ENCODE data around the gene CFL2.
A peak's percentile ranks its signal among the peaks of the same experiment; 100 is the strongest.

Gene CFL2

DNA sequence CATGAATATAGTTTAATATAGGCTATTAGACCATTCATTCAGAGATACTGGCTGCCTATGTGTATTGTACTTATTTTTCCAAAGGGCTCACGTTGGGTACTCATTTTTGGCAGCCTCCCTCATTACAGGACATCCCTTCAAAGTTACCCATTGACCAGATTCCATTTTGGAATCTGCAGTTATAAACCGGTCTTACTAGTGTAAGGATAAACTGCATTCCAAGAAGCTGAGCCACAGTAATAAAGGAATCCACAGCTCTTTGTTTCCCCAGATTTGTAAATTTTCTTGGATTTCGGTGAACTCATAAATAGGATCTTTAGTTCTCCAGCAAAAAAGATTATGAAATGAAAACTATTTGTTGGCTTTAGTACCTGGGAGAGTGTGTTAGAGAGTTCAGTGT is 18.9 kb upstream of the CFL2 start:
- H3K27ac ChIP-seq (ENCODE audit: low read depth, low read length): no peak overlapping the region
- no peaks in the 10 kb centered on the region for H3K4me1 ChIP-seq (ENCODE audit: control insufficient read depth, insufficient read depth, low read length, unreplicated experiment)
- H3K4me3 ChIP-seq (ENCODE audit: low read depth, low read length): no peak overlapping the region
- H3K27me3 ChIP-seq (ENCODE audit: insufficient read depth, low read length): no peaks in the 10 kb centered on the region
- H2AFZ ChIP-seq (ENCODE audit: low read length, unreplicated experiment): no peak overlapping the region
- H3K79me2 ChIP-seq (ENCODE audit: control insufficient read depth, insufficient read depth, low read length, unreplicated experiment): no peaks in the 10 kb centered on the region
- H3K36me3 ChIP-seq (ENCODE audit: insufficient read depth, low read length): no peaks in the 10 kb centered on the region

- Histone ChIP-seq H3K4me1 (ENCODE audit: control insufficient read depth, insufficient read depth, low read length, unreplicated experiment) (no peaks in the 10 kb centered on the region), H3K79me2 (ENCODE audit: control insufficient read depth, insufficient read depth, low read length, unreplicated experiment) (no peaks in the 10 kb centered on the region), H3K27ac (ENCODE audit: low read depth, low read length) (no peak overlapping the region), H2AFZ (ENCODE audit: low read length, unreplicated experiment) (no peak overlapping the region), H3K27me3 (ENCODE audit: insufficient read depth, low read length) (no peaks in the 10 kb centered on the region), H3K4me3 (ENCODE audit: low read depth, low read length) (no peak overlapping the region), H3K36me3 (ENCODE audit: insufficient read depth, low read length) (no peaks in the 10 kb centered on the region)
Measured at GRCh38 chr14:34732802-34733201, 18.4 kb upstream of the CFL2 start.

DNA sequence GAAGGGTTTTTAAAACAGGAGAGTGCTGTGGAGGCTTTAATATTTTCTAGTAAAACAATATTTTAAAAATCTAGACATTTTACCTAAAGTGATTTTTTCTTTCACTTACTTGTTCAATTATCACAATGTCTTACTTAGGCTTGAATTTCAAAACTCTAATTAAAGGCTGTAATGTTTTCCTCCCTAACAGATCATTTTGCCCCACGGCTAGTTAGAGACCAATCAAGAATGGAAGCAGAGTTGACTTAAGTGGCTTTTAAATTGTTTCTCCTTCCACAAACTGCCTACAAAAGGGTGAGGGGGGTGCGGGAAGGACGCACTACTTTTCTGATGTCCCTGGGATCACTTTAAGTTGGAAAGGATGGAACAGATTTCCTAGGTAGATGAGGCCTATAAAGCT is 9.5 kb upstream of the CFL2 start:
- Histone ChIP-seq H2AFZ (ENCODE audit: low read length, unreplicated experiment) (no peak overlapping the region), H3K4me1 (ENCODE audit: control insufficient read depth, insufficient read depth, low read length, unreplicated experiment) (peaks cover 12% of the 10 kb centered on the region), H3K79me2 (ENCODE audit: control insufficient read depth, insufficient read depth, low read length, unreplicated experiment) (no peaks in the 10 kb centered on the region), H3K27me3 (ENCODE audit: insufficient read depth, low read length) (no peaks in the 10 kb centered on the region), H3K4me3 (ENCODE audit: low read depth, low read length) (no peak overlapping the region), H3K27ac (ENCODE audit: low read depth, low read length) (no peak overlapping the region), H3K36me3 (ENCODE audit: insufficient read depth, low read length) (no peaks in the 10 kb centered on the region)

DNA sequence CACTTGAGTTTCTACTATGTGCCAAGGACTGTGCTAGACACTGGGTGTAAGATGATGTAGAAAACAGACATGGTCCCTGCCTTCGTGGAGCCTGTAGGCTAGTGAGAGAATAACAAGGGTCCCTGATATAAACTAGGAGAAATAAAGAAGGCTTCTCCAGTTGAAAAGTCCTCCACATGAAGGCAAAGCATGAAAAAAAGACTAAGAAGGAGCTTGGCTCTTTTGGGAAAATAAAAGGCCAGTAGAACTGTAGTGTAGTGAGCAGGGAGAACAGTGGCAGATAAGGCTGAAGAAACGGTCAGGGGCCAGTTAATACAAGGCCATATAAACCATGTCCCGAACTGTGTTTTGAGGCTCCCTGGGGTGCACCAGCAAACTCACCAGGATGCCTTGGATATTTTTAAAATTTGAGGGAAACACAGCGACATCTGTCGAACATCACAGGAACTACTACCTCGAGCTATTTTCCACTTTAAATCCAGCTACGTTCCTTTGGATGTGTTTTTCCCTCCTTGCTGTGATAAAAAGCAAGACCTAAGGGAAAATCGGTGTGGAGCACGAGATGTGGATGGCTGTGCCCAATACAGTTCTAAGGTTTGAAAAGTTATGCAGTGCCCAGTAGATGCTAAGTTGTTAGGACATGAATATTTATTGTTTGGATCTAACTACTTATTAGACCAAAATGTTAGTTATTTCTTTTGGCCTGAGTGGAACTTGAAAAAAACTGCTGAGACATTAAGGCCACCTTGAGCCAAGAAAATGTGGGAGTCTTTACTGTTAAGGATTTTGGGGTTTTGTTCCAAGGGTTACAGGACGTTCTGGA is 8.5 kb upstream of the CFL2 start:
- peak overlapping the region; percentile 97 for H2AFZ ChIP-seq (ENCODE audit: low read length, unreplicated experiment)
- no peaks in the 10 kb centered on the region for H3K79me2 ChIP-seq (ENCODE audit: control insufficient read depth, insufficient read depth, low read length, unreplicated experiment)
- H3K36me3 ChIP-seq (ENCODE audit: insufficient read depth, low read length): no peaks in the 10 kb centered on the region
- no peak overlapping the region for H3K27ac ChIP-seq (ENCODE audit: low read depth, low read length)
- peaks cover 14% of the 10 kb centered on the region for H3K4me1 ChIP-seq (ENCODE audit: control insufficient read depth, insufficient read depth, low read length, unreplicated experiment)
- no peak overlapping the region for H3K4me3 ChIP-seq (ENCODE audit: low read depth, low read length)
- no peaks in the 10 kb centered on the region for H3K27me3 ChIP-seq (ENCODE audit: insufficient read depth, low read length)

DNA sequence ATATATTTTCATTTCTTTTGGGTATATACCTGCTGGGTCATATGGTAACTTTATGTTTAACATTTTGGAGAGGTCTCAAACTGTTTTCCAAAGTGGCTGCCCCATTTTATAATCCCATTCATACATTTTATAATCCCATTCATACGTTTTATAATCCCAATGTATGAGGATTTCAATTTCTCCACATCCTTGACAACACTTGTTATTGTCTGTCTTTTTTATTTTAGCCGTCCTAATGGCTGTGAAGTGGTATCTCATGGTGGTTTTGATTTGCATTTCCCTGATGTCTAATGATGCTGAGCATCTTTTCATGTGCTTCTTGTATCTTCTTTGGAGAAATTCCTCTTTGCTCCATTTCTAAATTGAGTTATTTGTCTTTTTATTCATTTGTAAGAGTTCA is 6.7 kb upstream of the CFL2 start:
- H3K27me3 ChIP-seq (ENCODE audit: insufficient read depth, low read length): no peaks in the 10 kb centered on the region
- H3K4me1 ChIP-seq (ENCODE audit: control insufficient read depth, insufficient read depth, low read length, unreplicated experiment): peaks cover 14% of the 10 kb centered on the region
- no peaks in the 10 kb centered on the region for H3K36me3 ChIP-seq (ENCODE audit: insufficient read depth, low read length)
- H3K27ac ChIP-seq (ENCODE audit: low read depth, low read length): no peak overlapping the region
- H3K79me2 ChIP-seq (ENCODE audit: control insufficient read depth, insufficient read depth, low read length, unreplicated experiment): no peaks in the 10 kb centered on the region
- H3K4me3 ChIP-seq (ENCODE audit: low read depth, low read length): no peak overlapping the region
- H2AFZ ChIP-seq (ENCODE audit: low read length, unreplicated experiment): no peak overlapping the region

DNA sequence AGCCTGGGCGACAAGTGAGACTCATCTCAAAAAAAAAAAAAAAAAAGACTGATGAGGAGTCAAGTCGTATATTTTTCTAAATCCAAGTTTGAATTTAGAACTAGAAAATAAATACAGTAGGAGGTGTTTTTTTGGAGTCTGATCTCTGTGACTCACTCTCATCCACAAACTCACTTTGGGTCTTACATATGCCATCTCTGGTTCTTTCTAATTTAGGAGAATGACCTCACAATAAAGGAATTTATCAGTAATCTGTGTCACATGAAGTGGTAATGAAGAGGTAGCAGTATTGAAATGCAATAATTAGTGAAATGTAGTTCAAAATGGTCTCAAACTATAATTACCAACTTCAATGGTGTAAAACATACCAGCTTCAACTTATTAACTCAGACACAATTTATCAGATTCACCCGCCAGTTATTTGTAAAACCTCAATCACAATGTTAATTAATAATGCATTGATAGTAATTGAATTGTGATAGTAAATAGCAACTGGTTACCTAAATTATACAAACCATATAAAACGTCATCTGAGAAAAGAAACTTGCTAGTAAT is 4.4 kb upstream of the CFL2 start:
- H3K79me2 ChIP-seq (ENCODE audit: control insufficient read depth, insufficient read depth, low read length, unreplicated experiment): peaks cover 2% of the 10 kb centered on the region
- peak overlapping the region; percentile 7 for H2AFZ ChIP-seq (ENCODE audit: low read length, unreplicated experiment)
- H3K27me3 ChIP-seq (ENCODE audit: insufficient read depth, low read length): no peaks in the 10 kb centered on the region
- no peak overlapping the region for H3K27ac ChIP-seq (ENCODE audit: low read depth, low read length)
- no peak overlapping the region for H3K4me3 ChIP-seq (ENCODE audit: low read depth, low read length)
- peaks cover 23% of the 10 kb centered on the region for H3K4me1 ChIP-seq (ENCODE audit: control insufficient read depth, insufficient read depth, low read length, unreplicated experiment)
- H3K36me3 ChIP-seq (ENCODE audit: insufficient read depth, low read length): no peaks in the 10 kb centered on the region

DNA sequence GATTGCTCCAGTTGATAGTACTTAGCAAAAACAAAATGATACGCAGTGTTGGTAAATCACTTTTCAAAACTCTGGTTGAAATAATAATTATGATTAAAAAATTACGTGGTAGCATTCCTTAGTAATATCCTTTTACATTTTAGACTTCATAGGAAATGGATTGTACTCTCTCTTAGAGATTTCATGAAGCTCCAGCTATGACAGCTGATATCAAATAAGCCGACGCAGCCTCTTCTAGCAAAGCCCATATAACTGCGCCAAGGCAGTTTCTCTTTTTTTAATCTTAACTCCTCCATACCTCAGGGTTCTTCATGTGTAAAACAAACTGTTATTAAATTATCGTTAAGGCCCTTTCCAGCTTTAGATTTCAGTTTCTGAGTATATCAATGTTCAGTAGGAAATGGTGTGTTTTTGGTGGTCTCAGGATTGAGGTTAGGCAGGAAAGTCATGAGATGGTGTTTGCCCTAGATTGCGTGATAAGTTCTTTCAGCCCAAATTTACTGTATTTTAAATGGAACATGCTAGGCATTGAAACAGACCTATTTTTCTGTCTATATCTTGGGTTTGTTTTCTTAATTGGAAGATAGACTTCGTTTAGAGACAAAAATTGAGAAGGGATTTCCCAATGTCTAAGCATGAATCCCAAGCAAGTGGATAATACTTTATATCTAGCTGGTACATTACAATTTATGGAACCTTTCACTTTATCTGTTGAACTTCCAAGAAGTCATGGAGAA is 902 bp upstream of the CFL2 start:
- Histone ChIP-seq H3K36me3 (ENCODE audit: insufficient read depth, low read length) (peaks cover 15% of the 10 kb centered on the region), H3K4me1 (ENCODE audit: control insufficient read depth, insufficient read depth, low read length, unreplicated experiment) (peaks cover 45% of the 10 kb centered on the region), H3K79me2 (ENCODE audit: control insufficient read depth, insufficient read depth, low read length, unreplicated experiment) (peaks cover 25% of the 10 kb centered on the region), H3K27me3 (ENCODE audit: insufficient read depth, low read length) (no peaks in the 10 kb centered on the region), H3K27ac (ENCODE audit: low read depth, low read length) (peak overlapping the region; percentile 87; the same call in 1 of the 2 replicates), H2AFZ (ENCODE audit: low read length, unreplicated experiment) (peak overlapping the region; percentile 6), H3K4me3 (ENCODE audit: low read depth, low read length) (peak overlapping the region; percentile 93)

GRCh38 chr14:34713681-34714319 is 593 bp downstream of the CFL2 start:
- H2AFZ ChIP-seq (ENCODE audit: low read length, unreplicated experiment): peak overlapping the region; percentile 19
- H3K79me2 ChIP-seq (ENCODE audit: control insufficient read depth, insufficient read depth, low read length, unreplicated experiment): peaks cover 25% of the 10 kb centered on the region
- peaks cover 47% of the 10 kb centered on the region for H3K4me1 ChIP-seq (ENCODE audit: control insufficient read depth, insufficient read depth, low read length, unreplicated experiment)
- no peaks in the 10 kb centered on the region for H3K27me3 ChIP-seq (ENCODE audit: insufficient read depth, low read length)
- H3K4me3 ChIP-seq (ENCODE audit: low read depth, low read length): peak overlapping the region; percentile 93
- peak overlapping the region; percentile 87 for H3K27ac ChIP-seq (ENCODE audit: low read depth, low read length)
- peaks cover 18% of the 10 kb centered on the region for H3K36me3 ChIP-seq (ENCODE audit: insufficient read depth, low read length)

GRCh38 chr14:34713122-34713680 is 1.2 kb downstream of the CFL2 start:
- H3K4me1 ChIP-seq (ENCODE audit: control insufficient read depth, insufficient read depth, low read length, unreplicated experiment): peaks cover 45% of the 10 kb centered on the region
- H3K79me2 ChIP-seq (ENCODE audit: control insufficient read depth, insufficient read depth, low read length, unreplicated experiment): peaks cover 25% of the 10 kb centered on the region
- no peaks in the 10 kb centered on the region for H3K27me3 ChIP-seq (ENCODE audit: insufficient read depth, low read length)
- peak overlapping the region; percentile 93 for H3K4me3 ChIP-seq (ENCODE audit: low read depth, low read length)
- peaks cover 18% of the 10 kb centered on the region for H3K36me3 ChIP-seq (ENCODE audit: insufficient read depth, low read length)
- peak overlapping the region; percentile 87 for H3K27ac ChIP-seq (ENCODE audit: low read depth, low read length)
- peak overlapping the region; percentile 20 for H2AFZ ChIP-seq (ENCODE audit: low read length, unreplicated experiment)
